A549 (cell line): ENCODE measurements around the gene ARHGAP42.

Source experiments
- CBX2 ChIP-seq: fragments of 200-600 bp; sonication (generic); IDR thresholded peaks from 2 replicates; pipeline ENCODE4 v1.6.1; 2016; ENCODE audit warnings: low read depth, mild to moderate bottlenecking, borderline replicate concordance
- MAFK ChIP-seq: fragments of 450-650 bp; IDR thresholded peaks from 2 replicates; pipeline ENCODE4 v1.6.1; 2014; ENCODE audit not compliant: partially characterized antibody
- PHF8 ChIP-seq: fragments of 200-600 bp; sonication (generic); IDR thresholded peaks from 2 replicates; pipeline ENCODE4 v1.6.1; 2016; ENCODE audit warnings: low read depth, mild to moderate bottlenecking, antibody characterized with exemption, moderate library complexity, borderline replicate concordance
- RFX5 ChIP-seq: fragments of 450-650 bp; IDR thresholded peaks from 2 replicates; pipeline ENCODE4 v1.7.1; 2014; ENCODE audit warnings: antibody characterized with exemption, mild to moderate bottlenecking, moderate library complexity
- TF ChIP-seq, protein P1 (sequence below): fragments of >200 bp; sonication (Bioruptor Twin); formaldehyde crosslinking; IDR thresholded peaks from 3 replicates; pipeline ENCODE4 v1.5.1; 2016
- TF ChIP-seq, protein P2 (sequence below): IDR thresholded peaks from 2 replicates; pipeline ENCODE4 v1.6.1; 2012

DNA sequence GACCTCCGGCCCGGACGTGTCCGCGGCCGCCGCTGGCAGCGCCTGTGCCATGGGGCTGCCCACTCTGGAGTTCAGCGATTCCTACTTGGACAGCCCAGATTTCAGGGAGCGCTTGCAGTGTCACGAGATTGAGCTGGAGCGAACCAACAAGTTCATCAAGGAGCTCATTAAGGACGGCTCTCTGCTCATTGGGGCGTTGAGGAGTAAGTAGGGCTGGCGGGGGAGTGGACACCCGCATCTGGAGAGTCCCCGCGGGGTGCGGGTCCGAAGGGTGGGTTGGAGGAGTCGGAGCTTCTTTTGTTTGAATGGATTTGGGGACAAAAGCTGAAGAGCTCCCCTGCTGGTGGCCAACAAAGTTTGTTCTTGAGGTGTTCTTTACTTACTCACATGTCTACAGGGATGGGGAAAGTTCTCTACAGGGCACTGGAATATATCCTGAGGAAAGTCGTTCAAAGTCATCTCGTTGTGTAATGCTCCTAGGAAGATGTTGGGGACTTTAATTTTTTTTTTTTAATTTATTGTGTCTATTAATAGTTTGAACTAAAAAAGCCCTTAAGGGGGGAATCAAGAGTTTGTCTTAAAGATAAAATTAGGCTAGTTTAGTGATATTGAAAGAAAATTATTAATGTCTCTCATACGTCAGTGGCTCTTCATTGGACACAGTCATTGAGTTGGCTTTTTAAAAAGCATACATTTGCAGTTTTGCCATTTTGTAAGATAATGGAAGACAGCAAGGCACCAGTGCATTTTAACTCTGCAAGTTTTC is 725 bp downstream of the ARHGAP42 start:
- TF ChIP-seq PHF8: no peak
- no peak for TF ChIP-seq RFX5
- TF ChIP-seq, protein P1, sequence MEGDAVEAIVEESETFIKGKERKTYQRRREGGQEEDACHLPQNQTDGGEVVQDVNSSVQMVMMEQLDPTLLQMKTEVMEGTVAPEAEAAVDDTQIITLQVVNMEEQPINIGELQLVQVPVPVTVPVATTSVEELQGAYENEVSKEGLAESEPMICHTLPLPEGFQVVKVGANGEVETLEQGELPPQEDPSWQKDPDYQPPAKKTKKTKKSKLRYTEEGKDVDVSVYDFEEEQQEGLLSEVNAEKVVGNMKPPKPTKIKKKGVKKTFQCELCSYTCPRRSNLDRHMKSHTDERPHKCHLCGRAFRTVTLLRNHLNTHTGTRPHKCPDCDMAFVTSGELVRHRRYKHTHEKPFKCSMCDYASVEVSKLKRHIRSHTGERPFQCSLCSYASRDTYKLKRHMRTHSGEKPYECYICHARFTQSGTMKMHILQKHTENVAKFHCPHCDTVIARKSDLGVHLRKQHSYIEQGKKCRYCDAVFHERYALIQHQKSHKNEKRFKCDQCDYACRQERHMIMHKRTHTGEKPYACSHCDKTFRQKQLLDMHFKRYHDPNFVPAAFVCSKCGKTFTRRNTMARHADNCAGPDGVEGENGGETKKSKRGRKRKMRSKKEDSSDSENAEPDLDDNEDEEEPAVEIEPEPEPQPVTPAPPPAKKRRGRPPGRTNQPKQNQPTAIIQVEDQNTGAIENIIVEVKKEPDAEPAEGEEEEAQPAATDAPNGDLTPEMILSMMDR: peak; percentile 48
- TF ChIP-seq MAFK: no peak
- TF ChIP-seq, protein P2, sequence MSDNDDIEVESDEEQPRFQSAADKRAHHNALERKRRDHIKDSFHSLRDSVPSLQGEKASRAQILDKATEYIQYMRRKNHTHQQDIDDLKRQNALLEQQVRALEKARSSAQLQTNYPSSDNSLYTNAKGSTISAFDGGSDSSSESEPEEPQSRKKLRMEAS: 0 out of 2 replicates have a peak, but pooled peaks have one; percentile 6
- no peak for TF ChIP-seq CBX2
